GM21825 (cell line): Measurements from ENCODE around the gene CCSER1.
"Not testable (repeated sequence)": the region's sequence is repeated elsewhere in the genome, so short reads cannot be mapped to it uniquely, and the experiment has no call there.

ENCODE experiments used
- ATAC-seq: cut with Tn5 transposase; IDR thresholded peaks from one replicate; pipeline ENCODE4 v1.9.1; 2021; ENCODE audit warnings: mild to moderate bottlenecking, moderate library complexity; ENCODE audit not compliant: unreplicated experiment

Gene CCSER1

DNA sequence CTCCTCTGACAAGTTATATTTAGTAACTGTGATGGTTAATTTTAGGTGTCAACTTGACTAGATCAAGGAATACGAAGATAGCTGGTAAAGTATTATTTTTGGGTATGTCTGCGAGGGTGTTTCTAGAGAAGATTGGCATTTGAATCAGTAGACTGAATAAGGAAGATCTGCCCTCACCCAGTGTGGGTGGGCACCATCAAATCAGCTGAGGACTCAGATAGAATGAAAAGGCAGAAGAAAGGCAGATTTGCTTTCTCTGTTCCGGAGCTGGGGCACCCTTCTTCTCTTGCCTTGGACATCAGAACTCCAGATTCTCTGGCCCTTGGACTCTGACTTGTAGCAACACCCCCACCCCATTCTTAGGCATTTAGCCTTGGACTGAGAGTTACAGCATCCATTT lies 981.6 kb downstream of the CCSER1 start:
- no peak for ATAC-seq

- no peak for ATAC-seq
These were observed 984.4 kb downstream of the CCSER1 start for GRCh38 chr4:91111556-91111955.

- ATAC-seq: no peak
These were observed 986.0 kb downstream of the CCSER1 start for GRCh38 chr4:91113130-91113706.

GRCh38 chr4:91114386-91114785 lies 987.2 kb downstream of the CCSER1 start:
- ATAC-seq: no peak

- ATAC-seq: no peak
These were observed 989.7 kb downstream of the CCSER1 start for GRCh38 chr4:91116861-91117260.

GRCh38 chr4:91118597-91118996 lies 991.4 kb downstream of the CCSER1 start:
- no peak for ATAC-seq

- no peak for ATAC-seq
These were observed 996.5 kb downstream of the CCSER1 start for GRCh38 chr4:91123742-91124141.

- ATAC-seq: no peak
These were observed 1000.0 kb downstream of the CCSER1 start for GRCh38 chr4:91127192-91127591.

- ATAC-seq: no peak
These were observed 1000.6 kb downstream of the CCSER1 start for GRCh38 chr4:91127831-91128230.

- ATAC-seq: no peak
These were observed 1001.3 kb downstream of the CCSER1 start for GRCh38 chr4:91128519-91128918.

- ATAC-seq: no peak
These were observed 1019.9 kb downstream of the CCSER1 start for GRCh38 chr4:91147067-91147466.

- ATAC-seq: not testable (repeated sequence)
These were observed 1026.8 kb downstream of the CCSER1 start for GRCh38 chr4:91154041-91154440.

- ATAC-seq: not testable (repeated sequence)
These were observed 1040.9 kb downstream of the CCSER1 start for GRCh38 chr4:91167864-91168653.

- ATAC-seq: no peak
These were observed 1043.6 kb downstream of the CCSER1 start for GRCh38 chr4:91170768-91171167.

DNA sequence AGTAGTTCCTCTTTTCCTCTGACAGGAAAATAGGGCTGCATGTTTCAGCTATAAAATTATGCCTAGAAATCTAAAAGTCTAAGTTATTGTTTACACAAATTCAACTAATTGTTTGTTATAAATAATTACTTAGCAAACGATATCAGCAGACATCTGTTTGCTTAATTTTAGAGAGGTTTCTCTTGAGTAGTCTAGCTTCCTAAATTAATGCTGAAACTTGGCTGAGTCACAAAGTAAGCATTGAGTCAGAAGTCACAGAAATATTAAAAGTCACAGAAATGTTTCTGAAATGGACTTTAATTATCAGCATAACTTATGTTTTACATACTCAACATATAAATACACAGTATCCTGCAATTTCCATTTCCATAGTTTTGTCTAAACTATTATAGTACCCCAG lies 1044.0 kb downstream of the CCSER1 start:
- no peak for ATAC-seq

DNA sequence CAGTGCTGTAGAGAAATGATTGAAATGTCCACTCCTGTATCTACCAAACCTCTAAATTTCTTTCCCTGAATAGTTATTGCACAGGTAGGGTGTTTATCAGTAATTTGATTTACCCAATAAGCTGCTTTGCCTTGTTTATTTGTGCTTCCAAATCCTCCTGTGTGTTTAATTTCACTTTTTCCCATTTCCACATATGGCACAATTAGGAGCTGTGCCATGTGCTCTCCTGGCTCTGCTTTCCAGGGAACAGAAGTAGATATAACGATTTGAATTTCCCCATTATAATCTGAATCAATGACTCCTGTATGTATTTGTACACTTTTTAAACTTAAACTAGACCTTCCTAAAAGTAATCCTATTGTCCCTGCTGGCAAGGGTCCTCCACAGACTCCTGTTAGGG lies 1057.9 kb downstream of the CCSER1 start:
- not testable (repeated sequence) for ATAC-seq

DNA sequence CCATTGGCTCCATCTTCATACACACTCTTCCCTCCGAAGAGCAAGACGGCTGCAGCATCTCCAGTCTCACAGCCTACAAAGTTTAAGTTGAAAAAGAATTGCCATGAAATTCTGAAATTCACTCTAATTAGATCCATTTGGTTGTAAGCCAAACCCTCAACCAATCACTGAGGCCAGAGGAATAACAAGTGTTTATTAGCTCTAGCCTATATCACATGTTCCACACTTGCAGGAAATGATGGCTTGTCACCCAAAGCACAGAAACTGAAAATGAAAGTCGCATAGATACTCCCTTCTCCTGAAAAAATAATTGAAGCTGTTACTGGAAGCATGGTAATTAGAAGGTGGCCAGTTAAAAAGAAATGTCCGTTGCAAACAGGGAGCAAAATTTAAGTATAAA lies 1071.8 kb downstream of the CCSER1 start:
- no peak for ATAC-seq

DNA sequence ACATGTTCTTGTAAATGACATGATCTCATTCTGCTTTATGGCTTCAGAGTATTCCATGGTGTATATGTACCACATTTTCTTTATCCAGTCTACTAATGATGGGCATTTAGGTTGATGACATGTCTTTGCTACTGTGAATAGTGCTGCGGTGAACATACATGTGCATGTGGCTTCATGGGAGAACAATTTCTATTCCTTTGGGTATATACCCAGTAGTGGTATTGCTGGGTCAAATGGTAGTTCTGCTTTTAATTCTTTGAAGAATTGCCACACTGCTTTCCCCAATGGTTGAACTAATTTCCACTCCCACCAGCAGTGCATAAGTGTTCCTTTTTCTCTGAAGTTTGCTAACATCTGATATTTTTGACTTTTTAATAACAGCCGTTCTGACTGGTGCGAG lies 1080.3 kb downstream of the CCSER1 start:
- ATAC-seq: no peak

DNA sequence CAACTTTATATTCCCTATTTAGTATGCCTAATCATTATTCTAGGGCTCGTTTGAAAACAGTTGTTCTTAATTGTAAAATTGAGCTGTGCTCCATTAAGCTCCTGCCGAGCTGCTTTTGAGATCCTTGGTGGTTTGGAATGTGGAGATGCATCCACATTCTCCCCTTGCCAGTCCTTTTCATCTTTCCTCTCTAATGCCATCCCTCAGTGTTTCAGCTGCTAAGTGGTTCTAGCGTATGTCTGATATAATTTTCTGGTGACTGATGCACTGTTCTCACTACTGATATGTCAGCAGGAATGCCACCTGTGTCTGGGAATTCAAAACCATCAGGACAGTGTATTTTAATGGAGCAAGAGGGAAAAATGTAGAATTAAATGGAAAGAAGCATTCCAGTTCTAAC lies 1085.0 kb downstream of the CCSER1 start:
- ATAC-seq: no peak

GRCh38 chr4:91217831-91218403 lies 1090.7 kb downstream of the CCSER1 start:
- not testable (repeated sequence) for ATAC-seq

GRCh38 chr4:91220315-91220714 lies 1093.1 kb downstream of the CCSER1 start:
- ATAC-seq: no peak

- ATAC-seq: no peak
These were observed 1094.8 kb downstream of the CCSER1 start for GRCh38 chr4:91222014-91222413.
